ENCODE results near the gene CYP2W1. TPM values are rescaled to one million over a fixed set of nuclear protein-coding genes. Genes with fewer than 3 reads are reported as not detected.

Gene CYP2W1
- total and polyA plus RNA-seq, 2 donors (not counting 3 experiments of a cell fraction or from before 2014, with no cell fraction given), result not detected

- Histone ChIP-seq H3K27ac (ENCODE audit: insufficient read depth, low read depth, low read length) (no peak overlapping the region), H3K9ac (replicated peaks; ENCODE audit: extremely low read depth, insufficient read depth, low read length) (no peak overlapping the region), H2AFZ (ENCODE audit: low read depth, low read length) (no peak overlapping the region), H3K9me3 (replicated peaks; ENCODE audit: control insufficient read depth, insufficient read depth, low read length) (no peaks in the 10 kb centered on the region), H3K79me2 (ENCODE audit: control insufficient read depth, insufficient read depth, low read length) (no peaks in the 10 kb centered on the region), H3K4me2 (ENCODE audit: insufficient read depth, low read length) (no peak overlapping the region), H3K9me1 (replicated peaks; ENCODE audit: control insufficient read depth, extremely low read depth, insufficient read depth, low read length) (no peaks in the 10 kb centered on the region), H3K4me3 (replicated peaks in 1 of 3; ENCODE audit: insufficient read depth in 1 of 3, low read depth in 1 of 3, low read length in 3 of 3) (no peak overlapping the region), H3K27me3 (ENCODE audit: control insufficient read depth in 2 of 2, insufficient read depth in 2 of 2, low read length in 2 of 2) (no peaks in the 10 kb centered on the region), H4K20me1 (replicated peaks; ENCODE audit: control insufficient read depth, extremely low read depth, insufficient read depth, low read length) (no peaks in the 10 kb centered on the region), H3K36me3 (ENCODE audit: control insufficient read depth in 2 of 2, extremely low read depth in 1 of 2, insufficient read depth in 2 of 2, low read length in 2 of 2) (no peaks in the 10 kb centered on the region), H3K4me1 (ENCODE audit: control insufficient read depth, extremely low read depth, insufficient read depth, low read length) (peaks cover 2% of the 10 kb centered on the region)
- ChIA-PET CTCF (interaction anchor here (1.5 to 3.2 kb wide), 3 partner anchors 81 to 192 kb away, joined by 3 to 14 read pairs (median 5); no protein-coding TSS in a partner anchor), POLR2A (no interaction called here)
- intact Hi-C loops (cut with micrococcal nuclease) (no loop called here), dilution Hi-C loops (cut with MboI; ENCODE audit: extremely low pct_ligation_motif_present, low sequenced_read_pairs) (no loop called here)
- no peak for TF ChIP-seq GATA2 (IDR thresholded peaks at IDR 0.05; ENCODE audit: insufficient read depth, insufficient read length, low read depth, low read length)
- no peak for TF ChIP-seq MYC (IDR thresholded peaks at IDR 0.05; ENCODE audit: low read depth, low read length)
- TF ChIP-seq POLR2AphosphoS5 (IDR thresholded peaks at IDR 0.05; ENCODE audit: insufficient read depth, low read depth, low read length), result no peak
- TF ChIP-seq FOS (IDR thresholded peaks at IDR 0.05; ENCODE audit: borderline replicate concordance, insufficient read depth, low read length), result no peak
- no peak for TF ChIP-seq EZH2 (IDR thresholded peaks at IDR 0.05; ENCODE audit: borderline replicate concordance, low read depth, low read length, severe bottlenecking)
- TF ChIP-seq MAX (IDR thresholded peaks at IDR 0.05; ENCODE audit: insufficient read depth, insufficient read length), result no peak
- TF ChIP-seq CTCF (IDR thresholded peaks at IDR 0.05; ENCODE audit: extremely low read depth in 1 of 2, insufficient read depth in 1 of 2, low read depth in 1 of 2, low read length in 2 of 2), result no peak
- TF ChIP-seq POLR2A (IDR thresholded peaks at IDR 0.05; ENCODE audit: low read depth, low read length), result no peak
- no peak for TF ChIP-seq JUN (IDR thresholded peaks at IDR 0.05; ENCODE audit: borderline replicate concordance, insufficient read depth, insufficient read length, low read depth)
- FAIRE-seq, result no peak
- no TSS peak for BruUV-seq (replicated peaks)
- DNase-seq (ENCODE audit: low read depth, low spot score), result no peak
These were observed 2.1 kb downstream of the CYP2W1 start for GRCh38 chr7:985127-985416.

Data from endothelial cell of umbilical vein (primary cell).